HG03139 (cell line): Measurements from ENCODE around the gene LTF.
"Not testable (repeated sequence)": the region's sequence is repeated elsewhere in the genome, so short reads cannot be mapped to it uniquely, and the experiment has no call there.

ENCODE experiments used
- ATAC-seq: cut with Tn5 transposase; IDR thresholded peaks from one replicate; pipeline ENCODE4 v1.9.1; 2021; ENCODE audit not compliant: unreplicated experiment

LTF gene

DNA sequence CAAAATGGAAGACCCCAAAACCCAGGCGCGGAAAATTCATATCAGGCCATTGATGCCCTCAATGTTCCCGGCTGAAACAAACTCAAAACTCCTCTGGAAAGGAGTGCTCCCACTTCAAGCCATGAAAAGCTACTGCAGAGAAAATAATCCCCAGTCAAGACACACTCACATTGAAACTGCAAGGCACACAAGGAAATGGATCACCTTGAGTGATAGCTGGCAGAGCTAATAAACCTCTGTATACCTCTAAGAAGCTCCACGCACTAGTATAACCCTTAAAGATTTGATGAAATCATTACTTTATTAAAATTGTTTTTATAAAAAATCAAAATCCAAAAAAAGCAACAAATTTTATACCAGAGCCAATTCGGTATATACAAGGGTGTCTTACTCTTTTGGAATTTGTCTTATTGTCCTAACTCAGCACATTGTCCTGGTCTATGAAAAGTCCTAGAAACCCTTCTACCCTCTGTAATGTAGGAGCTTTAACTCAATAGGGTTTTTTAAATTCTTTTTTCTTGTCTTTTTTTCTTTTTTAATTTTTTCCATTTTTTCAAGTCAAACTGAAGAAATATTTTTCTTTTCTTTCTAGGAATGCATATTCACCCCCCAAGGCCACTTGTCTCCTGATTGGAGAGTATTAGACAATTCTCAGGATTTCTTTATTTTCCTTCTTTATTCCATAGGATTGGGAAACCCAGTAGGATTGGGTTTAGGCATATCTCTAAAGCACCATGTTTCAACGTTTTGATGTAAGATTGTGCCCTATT, 66.3 kb downstream of the LTF start:
- ATAC-seq = no peak

DNA sequence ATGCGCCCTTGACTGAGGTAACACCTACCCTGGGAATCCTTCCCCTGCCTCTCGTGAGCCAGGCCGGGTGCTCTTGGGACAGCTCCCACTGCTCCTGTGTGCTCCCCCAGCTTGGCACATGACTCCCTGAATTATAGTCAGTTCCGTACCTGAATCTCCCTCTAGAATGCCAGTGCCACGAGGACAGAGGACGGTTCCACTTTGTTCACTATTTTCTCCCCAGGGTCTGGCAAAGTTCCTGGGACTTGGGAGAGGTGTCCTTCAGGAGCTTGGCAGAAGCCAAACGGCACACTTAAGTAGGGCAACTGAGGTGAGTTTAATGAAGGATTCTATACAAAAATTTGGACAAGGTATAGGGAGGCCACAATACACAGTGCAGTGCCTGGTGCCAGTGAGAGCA, 67.6 kb downstream of the LTF start:
- no peak for ATAC-seq

DNA sequence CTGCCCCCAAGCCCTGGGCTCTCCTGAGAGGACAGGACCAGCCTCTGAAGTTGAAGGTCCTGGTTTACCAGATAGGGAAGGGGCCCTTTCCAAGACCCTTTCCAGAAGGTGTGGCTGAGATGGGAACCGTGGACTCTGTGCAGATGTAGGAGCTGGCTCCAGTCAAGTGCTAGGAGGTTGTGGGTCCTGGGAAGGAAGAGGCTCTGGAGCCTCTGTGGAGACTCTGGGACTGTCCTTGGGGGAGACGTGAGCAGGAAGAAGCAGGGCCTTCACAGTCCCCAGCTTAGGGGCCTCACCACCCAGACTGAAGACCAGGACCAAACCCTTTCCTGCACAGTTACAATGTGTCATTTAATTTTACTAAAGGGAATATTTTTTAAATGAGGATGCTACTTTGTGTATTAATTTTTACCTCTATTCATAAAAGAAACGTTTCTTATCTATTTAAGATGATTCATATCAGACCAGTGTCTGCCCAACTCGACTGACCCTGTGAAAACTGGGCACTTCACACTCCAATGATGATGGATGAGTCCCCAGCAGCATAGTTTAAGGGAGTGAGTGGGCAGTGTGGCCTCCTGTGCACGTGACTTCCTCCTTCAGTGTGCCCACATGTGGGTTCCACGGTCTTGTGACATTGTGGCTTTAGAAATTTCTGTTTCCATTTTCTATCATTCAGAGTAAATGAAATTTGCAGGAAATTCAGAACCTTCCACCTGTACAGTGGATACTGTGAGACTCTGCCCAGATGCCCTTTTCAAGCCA, 68.8 kb downstream of the LTF start:
- no peak for ATAC-seq

DNA sequence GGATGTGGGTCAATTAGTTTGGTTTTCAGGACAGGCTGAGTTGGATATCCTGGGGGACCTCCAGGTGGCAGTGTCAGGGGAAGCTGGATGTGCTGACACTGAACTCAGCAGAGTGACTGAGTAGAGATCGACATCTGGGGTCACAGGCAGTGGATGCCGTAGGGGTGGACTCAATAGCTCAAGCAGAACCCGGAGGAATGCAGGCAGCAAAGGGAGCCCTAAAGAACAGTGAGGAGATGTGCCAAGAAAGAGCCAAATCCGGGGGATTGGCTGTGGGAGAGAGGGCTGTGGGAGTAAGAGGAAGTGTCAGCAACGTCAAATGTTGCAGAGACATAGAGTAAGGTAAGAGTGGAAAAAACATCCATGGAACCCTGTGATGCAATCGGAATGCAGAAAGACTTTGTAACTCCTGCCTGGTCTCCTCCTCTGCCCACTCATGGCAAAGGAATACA, 69.5 kb downstream of the LTF start:
- no peak for ATAC-seq

DNA sequence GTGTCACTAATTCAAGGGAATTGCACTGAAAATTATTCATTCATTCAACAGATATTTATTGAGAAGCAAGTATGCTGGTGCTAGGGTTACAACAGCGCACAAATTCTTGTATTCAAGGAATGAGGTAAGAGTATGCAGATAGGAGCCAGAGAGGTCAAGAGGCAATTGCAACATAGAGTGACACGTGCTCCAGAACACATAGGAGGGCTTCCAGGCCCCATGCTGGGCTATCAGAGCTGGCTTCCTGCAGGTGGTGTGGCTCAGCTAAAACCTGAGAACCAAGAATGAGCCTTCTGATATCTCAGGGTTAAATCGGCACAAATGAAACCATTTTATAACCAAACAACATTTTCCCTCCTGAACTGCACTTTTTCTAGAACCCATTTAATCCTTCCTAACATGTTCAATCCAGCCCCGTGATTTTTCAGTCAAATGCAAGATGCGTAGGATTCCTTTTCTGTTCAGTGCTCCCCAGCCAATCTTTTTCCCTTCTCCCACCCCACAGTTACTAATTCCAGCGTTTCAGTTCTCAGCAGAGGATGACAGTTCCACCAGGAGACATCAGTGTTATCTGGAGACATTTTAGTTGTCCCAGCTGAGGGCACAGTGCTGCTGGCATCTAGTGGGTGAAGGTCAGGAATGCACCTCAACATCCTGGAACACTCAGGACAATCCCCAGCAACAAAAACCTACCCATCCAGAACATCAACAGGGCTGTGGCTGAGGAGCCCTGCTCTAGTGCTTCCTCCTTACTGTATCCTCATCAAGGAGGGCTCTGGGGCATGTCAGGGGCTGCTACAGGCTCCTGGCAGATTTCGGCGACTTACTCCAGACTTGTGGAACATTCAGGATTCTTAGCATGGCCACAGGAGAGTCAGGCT, 70.9 kb downstream of the LTF start:
- no peak for ATAC-seq

DNA sequence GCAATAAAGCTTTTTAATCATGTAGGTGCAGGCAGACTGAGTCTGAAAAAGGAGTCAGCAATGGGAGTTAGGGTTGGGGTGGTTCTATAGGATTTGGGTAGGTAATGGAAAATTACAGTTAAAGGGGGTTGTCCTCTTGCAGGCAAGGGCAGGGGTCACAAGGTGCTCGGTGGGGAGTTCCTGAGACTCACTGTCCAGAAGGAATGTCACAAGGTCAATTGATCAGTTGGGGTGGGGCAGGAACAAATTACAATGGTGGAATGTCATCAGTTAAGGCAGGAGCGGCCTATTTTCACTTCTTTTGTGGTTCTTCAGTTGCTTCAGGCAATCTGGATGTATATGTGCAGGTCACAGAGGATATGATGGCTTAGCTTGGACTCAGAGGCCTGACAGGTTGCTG, 71.7 kb downstream of the LTF start:
- ATAC-seq = no peak

DNA sequence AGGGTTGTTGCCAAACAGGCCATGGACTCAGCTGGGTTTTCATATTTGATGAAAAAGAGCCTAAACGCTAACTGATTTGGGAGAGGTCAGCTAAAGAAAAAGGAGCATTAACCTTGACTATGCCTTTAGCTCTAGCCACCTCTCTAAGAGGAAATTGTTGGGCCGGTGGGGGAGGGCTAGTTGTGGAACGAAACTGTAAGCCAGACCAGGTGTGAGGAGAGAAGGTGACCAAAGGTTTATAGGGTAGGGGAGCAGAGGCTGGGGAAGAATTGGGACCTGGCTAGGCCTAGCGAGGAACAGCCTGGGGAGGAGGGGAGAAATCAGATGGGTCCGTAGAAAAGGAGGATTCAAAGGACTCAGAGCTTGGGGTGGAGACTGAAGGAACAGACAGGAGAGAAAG, 73.2 kb downstream of the LTF start:
- not testable (repeated sequence) for ATAC-seq

DNA sequence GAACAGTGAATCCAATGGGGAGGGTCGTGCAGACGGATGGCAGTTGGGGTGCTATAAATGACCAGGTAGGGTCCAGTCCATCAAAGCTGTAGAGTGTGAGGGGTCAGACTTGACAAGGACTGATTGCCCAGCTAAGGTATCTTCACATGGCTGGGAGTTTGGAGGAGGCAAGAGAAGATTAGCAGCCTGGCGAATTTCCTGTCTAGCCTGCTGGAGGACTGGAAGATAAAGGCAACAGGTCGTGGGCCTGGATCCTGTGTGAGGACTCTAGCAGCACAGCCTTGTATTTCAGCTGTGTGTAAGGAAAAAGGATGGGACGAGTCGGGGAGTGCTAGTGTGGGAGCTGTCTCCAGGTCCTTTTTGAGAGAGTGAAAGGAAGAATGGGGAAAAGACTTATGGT, 75.4 kb downstream of the LTF start:
- no peak for ATAC-seq

DNA sequence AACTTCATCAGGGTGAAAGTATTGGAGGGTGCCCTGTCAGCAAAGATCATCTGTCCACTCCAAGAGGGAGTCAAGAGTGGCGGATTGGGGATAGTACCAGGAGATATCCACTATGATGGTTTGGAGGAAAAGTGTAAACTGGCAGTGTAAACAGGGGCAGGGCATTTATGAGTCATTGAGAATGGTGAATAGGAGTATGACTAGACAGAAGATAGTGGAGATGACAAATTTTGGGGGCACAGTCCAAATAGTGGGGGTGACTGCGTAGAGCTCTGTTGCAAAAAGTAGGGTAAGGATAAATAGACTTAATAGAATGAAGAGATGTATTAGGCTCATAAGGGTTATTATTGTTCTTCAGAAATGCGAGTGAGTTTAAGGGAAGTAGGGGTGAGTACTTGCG, 75.9 kb downstream of the LTF start:
- ATAC-seq = not testable (repeated sequence)

DNA sequence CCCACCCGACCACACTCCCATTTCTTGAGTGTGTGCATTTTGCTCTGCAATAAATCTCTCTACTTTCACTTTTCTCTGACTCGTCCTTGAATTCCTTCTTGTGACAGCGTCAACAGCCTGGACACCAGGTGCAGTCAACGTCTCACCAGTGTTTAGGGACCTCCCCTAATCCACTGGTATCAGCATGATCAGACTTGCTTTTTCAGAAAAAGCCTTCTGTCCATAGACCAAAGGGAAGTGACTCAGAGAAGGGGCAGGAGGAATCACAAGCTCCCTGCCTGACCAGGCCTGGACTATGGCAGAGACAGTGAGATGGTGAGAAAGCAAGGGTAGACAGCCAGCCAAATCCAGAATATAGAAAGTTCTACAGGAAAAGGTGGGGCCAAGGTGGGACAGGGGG, 78.5 kb downstream of the LTF start:
- ATAC-seq = no peak
